DND-41 (cell line): ENCODE measurements around the gene FAM107B.

Experiments
- CTCF ChIP-seq: IDR thresholded peaks from 2 replicates; pipeline ENCODE4 v1.5.1; 2012; ENCODE audit warnings: borderline replicate concordance, low read length, moderate library complexity, mild to moderate bottlenecking; ENCODE audit not compliant: poor library complexity, severe bottlenecking; ENCODE audit errors: extremely low read depth
- EZH2 ChIP-seq: IDR thresholded peaks from 3 replicates; pipeline ENCODE4 v1.6.1; 2012; ENCODE audit warnings: borderline replicate concordance, low read depth, mild to moderate bottlenecking, moderate library complexity, low read length, inconsistent platforms; ENCODE audit not compliant: severe bottlenecking

- no peak for TF ChIP-seq CTCF
- TF ChIP-seq EZH2, result no peak
Measured at GRCh38 chr10:14667781-14668180, 106.9 kb downstream of the FAM107B start.
